HepG2 (cell line): ENCODE results near the gene HECTD3. TPM values are rescaled to one million over a fixed set of nuclear protein-coding genes. Genes with fewer than 3 reads are reported as not detected.
"Not testable (repeated sequence)": the region's sequence is repeated elsewhere in the genome, so short reads cannot be mapped to it uniquely, and the experiment has no call there.

ENCODE experiments used
- ATAC-seq: fragments of 200-7000 bp; cut with Tn5 transposase; 3 replicates; pipeline ENCODE4 v1.9.1; 2020; ENCODE audit warnings: mild to moderate bottlenecking, moderate library complexity
- BruUV-seq: library from RNA; stranded (reverse); fragments of 400-500 nt; replicated peaks from 2 replicates; lab custom pipeline; 2021; lab: Mats Ljungman, UMichigan
- CTCF ChIA-PET: fragments of 300-600 bp; formaldehyde crosslinking; extraction: SDS; loops from one replicate; lab custom pipeline; 2021; ENCODE audit warnings: low total read pairs, inconsistent platforms, low intra/inter-chr PET ratio; lab: Yijun Ruan, JAX
- POLR2A ChIA-PET: fragments of 350-600 bp; sonication (Branson Sonifier 250); formaldehyde crosslinking; loops from one replicate; lab custom pipeline; 2020; ENCODE audit warnings: antibody characterized with exemption, inconsistent platforms; lab: Yijun Ruan, JAX
- DNase-seq: peaks from one replicate; pipeline ENCODE4 v3.0.0-alpha.2; 2015; ENCODE audit warnings: low spot score
- FAIRE-seq: peaks from 3 replicates; lab custom pipeline; 2011; peaks lifted over from hg19 to GRCh38; lab: Jason Lieb, UNC
- H2AFZ ChIP-seq: one replicate; pipeline ENCODE4 v1.6.1; 2011; ENCODE audit warnings: low read length, inconsistent platforms
- H3K27ac ChIP-seq: fragments of 300-600 bp; 3 replicates; pipeline ENCODE4 v1.8.0; 2011; ENCODE audit warnings: mixed run types, mild to moderate bottlenecking, mixed read lengths, low read length, inconsistent platforms; ENCODE audit not compliant: insufficient read depth; ENCODE audit errors: extremely low read length
- H3K27me3 ChIP-seq, 2 experiments: fragments of 200-600 bp in 1 of 2; 2 replicates in 1 of 2; 3 replicates in 1 of 2; pipeline versions ENCODE4 v1.6.0 to v1.8.0; 2011; ENCODE audit warnings: low read length in 2 of 2, mild to moderate bottlenecking in 2 of 2, moderate library complexity in 2 of 2, inconsistent platforms in 1 of 2; ENCODE audit not compliant: insufficient read depth in 2 of 2, control insufficient read depth in 1 of 2
- H3K36me3 ChIP-seq, 2 experiments: fragments of 200-600 bp in 1 of 2; replicated peaks in 1 of 2; 2 replicates in 1 of 2; 3 replicates in 1 of 2; pipeline versions ENCODE4 v1.5.1 to v1.8.0; 2011; ENCODE audit warnings: low read length in 2 of 2, inconsistent platforms in 1 of 2; ENCODE audit not compliant: insufficient read depth in 2 of 2, control insufficient read depth in 1 of 2
- H3K4me1 ChIP-seq: 2 replicates; pipeline ENCODE4 v1.5.1; 2012; ENCODE audit warnings: low read length, inconsistent platforms; ENCODE audit not compliant: insufficient read depth
- H3K4me2 ChIP-seq: 2 replicates; pipeline ENCODE4 v1.6.0; 2011; ENCODE audit warnings: low read depth, low read length, inconsistent platforms
- H3K4me3 ChIP-seq, 3 experiments: fragments of 200-600 bp in 1 of 3; sonication (generic), shearing (Covaris generic) in 1 of 3; replicated peaks in 1 of 3; 2 replicates each; pipeline ENCODE4 v1.5.1; 2011 to 2016; ENCODE audit warnings: low read length in 3 of 3, inconsistent platforms in 2 of 3, low read depth in 2 of 3, mild to moderate bottlenecking in 2 of 3, control low read depth in 1 of 3, mixed read lengths in 1 of 3; ENCODE audit not compliant: insufficient read depth in 1 of 3
- H3K79me2 ChIP-seq: one replicate; pipeline ENCODE4 v1.6.1; 2011; ENCODE audit warnings: low read length, inconsistent platforms; ENCODE audit not compliant: insufficient read depth
- H3K9ac ChIP-seq: 2 replicates; pipeline ENCODE4 v1.6.0; 2011; ENCODE audit warnings: mild to moderate bottlenecking, low read depth, low read length, inconsistent platforms; ENCODE audit not compliant: insufficient read depth
- H3K9me3 ChIP-seq: 2 replicates; pipeline ENCODE4 v1.5.1; 2012; ENCODE audit warnings: mild to moderate bottlenecking, low read length
- H4K20me1 ChIP-seq: 2 replicates; pipeline ENCODE4 v1.6.0; 2011; ENCODE audit warnings: inconsistent platforms, mild to moderate bottlenecking, low read length, moderate library complexity; ENCODE audit not compliant: insufficient read depth
- AGO2 ChIP-seq: fragments of 200-400 bp; formaldehyde crosslinking; optimal IDR thresholded peaks from 2 replicates; pipeline ENCODE3; 2017; ENCODE audit warnings: mild to moderate bottlenecking, low read depth, low read length, moderate library complexity
- MAZ ChIP-seq, 2 experiments: sonication (generic) in 1 of 2; formaldehyde crosslinking in 1 of 2; IDR thresholded peaks; 2 replicates each; pipeline versions ENCODE4 v1.5.0 to v1.6.1; 2012 to 2020; ENCODE audit warnings: low read depth in 2 of 2, mild to moderate bottlenecking in 2 of 2, borderline replicate concordance in 1 of 2, improper control_type of control experiment in 1 of 2, low read length in 1 of 2, missing genetic modification reagents in 1 of 2, moderate library complexity in 1 of 2
- NFYB ChIP-seq: sonication (generic); formaldehyde crosslinking; IDR thresholded peaks from 2 replicates; pipeline ENCODE4 v1.4.0; 2020; ENCODE audit warnings: missing genetic modification reagents
- ZNF644 ChIP-seq: IDR thresholded peaks from 2 replicates; pipeline ENCODE4 v1.6.1; 2016; ENCODE audit warnings: low read depth
- WGBS: methylation state at CpG from one replicate; pipeline ENCODE4 v1.1.6; 2017; ENCODE audit warnings: low lambda C conversion rate; 5-methylcytosine and 5-hydroxymethylcytosine counted together
- in situ Hi-C: cut with HindIII; loops from 2 replicates; pipeline ENCODE4 v1.10.0; 2017; ENCODE audit warnings: low pct_unique_long_range_greater_than_20kb; ENCODE audit not compliant: extremely low pct_ligation_motif_present
- intact Hi-C: fragments of 100-400 bp; cut with micrococcal nuclease; formaldehyde crosslinking; loops from one replicate; pipeline ENCODE4 v1.10.0; 2022; ENCODE audit not compliant: unreplicated experiment
- polyA plus RNA-seq, 8 experiments: library from polyadenylated mRNA; depleted of rRNA in 3 of 8; stranded (reverse) in 7 of 8; unstranded in 1 of 8; fragments of >200 nt; fragmentation: Illumina TruSeq in 4 of 8; extraction: Trizol in 4 of 8; gene quantifications; 2 replicates each; pipeline versions ENCODE4 v1.2.1 to v1.2.3, GENCODE V29; 2011 to 2016; ENCODE audit warnings: low read depth in 4 of 8, missing spikeins in 1 of 8, mixed read lengths in 1 of 8; ENCODE audit not compliant: insufficient read depth in 1 of 8
- total RNA-seq, 5 experiments: library from RNA; depleted of rRNA; stranded (reverse); fragments of >200 nt; fragmentation: Illumina TruSeq; extraction: Trizol; gene quantifications; 2 replicates each; pipeline ENCODE4 v1.2.3, GENCODE V29; 2016; ENCODE audit warnings: low read depth in 1 of 5
- TF ChIP-seq, protein P1 (sequence below): IDR thresholded peaks from 2 replicates; pipeline ENCODE4 v1.6.1; 2016; ENCODE audit warnings: control low read depth

The HECTD3 gene
- total and polyA plus RNA-seq, 2 of the 13 experiments (the other 11 are each of a cell fraction or from before 2014, with no cell fraction given) = 18.6 to 24.5 TPM

DNA sequence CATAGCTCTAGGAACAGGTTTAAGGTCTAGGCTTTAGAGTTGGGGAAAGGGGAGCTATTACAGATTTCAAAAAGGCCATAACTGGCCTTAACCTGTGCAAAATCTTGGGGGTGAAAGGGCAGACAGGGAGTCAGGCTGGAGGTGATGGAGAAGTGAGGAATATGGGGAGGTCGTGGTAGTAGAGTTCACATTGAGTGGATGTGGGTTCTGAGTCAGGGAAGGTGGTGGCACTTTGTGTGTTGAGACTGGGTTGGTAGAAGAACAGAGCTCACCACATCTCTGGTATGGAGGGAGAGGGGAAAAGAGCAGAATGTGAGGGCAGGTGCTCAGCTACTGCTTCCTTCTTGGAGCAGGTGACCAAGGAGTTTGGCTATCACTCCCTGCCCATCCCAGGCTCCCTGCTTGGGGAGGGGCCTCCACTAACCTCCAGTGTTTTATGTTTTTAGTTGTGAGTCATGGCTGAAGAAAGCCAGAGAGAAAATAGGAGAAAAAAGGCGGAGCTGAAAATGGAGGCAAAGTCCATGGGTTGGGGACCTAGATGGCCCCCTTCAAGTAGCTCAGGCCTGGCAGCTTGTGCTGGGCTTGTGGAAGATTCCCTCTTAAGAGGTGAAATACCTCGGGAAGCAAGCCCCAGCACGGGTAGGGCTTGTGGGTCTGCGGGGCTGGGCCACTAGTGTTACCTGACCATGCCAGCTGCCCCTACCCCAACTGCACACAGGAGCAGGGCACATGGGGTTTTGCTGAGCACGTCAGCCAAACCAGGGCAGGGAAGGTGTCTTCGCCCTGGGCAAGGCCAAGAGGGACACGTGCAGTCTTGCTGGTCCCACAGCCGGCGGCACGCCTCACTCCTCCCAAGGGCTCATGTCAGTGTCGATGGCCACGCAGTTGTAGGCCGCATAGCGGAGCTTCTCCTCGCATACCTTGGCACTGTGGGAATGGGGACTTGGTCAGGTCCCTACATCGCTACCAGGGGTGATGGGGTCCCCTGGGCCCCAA, 8.2 kb downstream of the HECTD3 start:
- Histone ChIP-seq H3K9ac (no peak overlapping the region), H3K79me2 (no peaks in the 10 kb centered on the region), H3K9me3 (no peaks in the 10 kb centered on the region), H3K36me3 (peaks cover 27 to 44% of the 10 kb centered on the region in 2 experiments), H3K27ac (no peak overlapping the region), H4K20me1 (no peaks in the 10 kb centered on the region), H3K4me3 (no peak overlapping the region), H2AFZ (no peak overlapping the region), H3K4me1 (no peaks in the 10 kb centered on the region), H3K27me3 (no peaks in the 10 kb centered on the region), H3K4me2 (no peak overlapping the region)
- intact Hi-C loops (no loop called here), in situ Hi-C loops (loop anchor here (25.0 kb wide), 1 partner anchor 166 kb away; the partner anchor contains the start of gene PTCH2)
- POLR2A ChIA-PET = interaction anchor here (1.8 kb wide), 1 partner anchor 9 kb away, joined by 7 read pairs; the partner anchor contains the start of genes HECTD3 and UROD
- no TSS peak for BruUV-seq
- CTCF ChIA-PET = no interaction called here
- FAIRE-seq (no peak), ATAC-seq (no peak), DNase-seq (no peak)
- TF ChIP-seq ZNF644 (CRISPR knock-in tag) = no peak
- no peak for TF ChIP-seq MAZ (IDR thresholded peaks at IDR 0.05; ENCODE audit: borderline replicate concordance, low read depth, low read length)
- no peak for TF ChIP-seq MAZ (CRISPR knock-in tag; IDR thresholded peaks at IDR 0.05; ENCODE audit: low read depth)
- TF ChIP-seq, protein P1, sequence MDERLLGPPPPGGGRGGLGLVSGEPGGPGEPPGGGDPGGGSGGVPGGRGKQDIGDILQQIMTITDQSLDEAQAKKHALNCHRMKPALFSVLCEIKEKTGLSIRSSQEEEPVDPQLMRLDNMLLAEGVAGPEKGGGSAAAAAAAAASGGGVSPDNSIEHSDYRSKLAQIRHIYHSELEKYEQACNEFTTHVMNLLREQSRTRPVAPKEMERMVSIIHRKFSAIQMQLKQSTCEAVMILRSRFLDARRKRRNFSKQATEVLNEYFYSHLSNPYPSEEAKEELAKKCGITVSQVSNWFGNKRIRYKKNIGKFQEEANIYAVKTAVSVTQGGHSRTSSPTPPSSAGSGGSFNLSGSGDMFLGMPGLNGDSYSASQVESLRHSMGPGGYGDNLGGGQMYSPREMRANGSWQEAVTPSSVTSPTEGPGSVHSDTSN (CRISPR knock-in tag) = no peak
- peak; percentile 26 for TF ChIP-seq AGO2
- no peak for TF ChIP-seq NFYB
- WGBS = 94% methylated on average over 11 of the region's 17 CpGs

DNA sequence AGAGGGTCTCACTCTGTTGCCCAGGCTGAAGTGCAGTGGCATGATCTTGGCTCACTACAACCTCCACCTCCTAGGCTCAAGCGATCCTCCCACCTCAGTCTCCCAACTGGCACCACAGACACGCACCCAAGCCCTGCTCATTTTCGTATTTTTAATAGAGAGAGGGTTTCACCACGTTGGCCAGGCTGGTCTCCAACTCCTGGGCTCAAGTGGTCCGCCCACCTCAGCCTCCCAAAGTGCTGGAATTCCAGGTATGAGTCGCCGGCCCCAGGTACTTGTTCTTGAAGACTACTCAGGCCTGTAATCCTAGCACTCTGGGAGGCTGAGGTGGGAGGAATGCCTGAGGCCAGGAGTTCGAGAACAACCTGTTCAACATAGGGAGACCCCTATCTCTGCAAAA, 9.5 kb downstream of the HECTD3 start:
- POLR2A ChIA-PET, H3K79me2 ChIP-seq, ATAC-seq, intact Hi-C loops, H3K4me2 ChIP-seq, BruUV-seq, H2AFZ ChIP-seq, H3K9me3 ChIP-seq, DNase-seq, H3K9ac ChIP-seq, H3K4me1 ChIP-seq, FAIRE-seq, CTCF ChIA-PET, H3K27me3 ChIP-seq, H3K27ac ChIP-seq, H3K4me3 ChIP-seq, H4K20me1 ChIP-seq: not testable (repeated sequence)
- in situ Hi-C loops = loop anchor here (25.0 kb wide), 1 partner anchor 164 kb away; the partner anchor contains the start of gene PTCH2
- 95% methylated on average over 7 of the region's 8 CpGs for WGBS
- peaks cover 21 to 30% of the 10 kb centered on the region in 2 experiments for H3K36me3 ChIP-seq
